Stomach (tissue), 4 donors: Measurements from ENCODE around the gene ADGRL2.

Experiments
- CTCF ChIP-seq, 7 experiments: fragments of 450-650 bp in 4 of 7; fragments of 200-600 bp in 3 of 7; sonication (generic) in 3 of 7; IDR thresholded peaks; one replicate each; pipeline ENCODE4 v1.5.1; 2016 to 2019; ENCODE audit warnings: antibody characterized with exemption in 7 of 7, control low read depth in 2 of 7, mild to moderate bottlenecking in 1 of 7
- EP300 ChIP-seq: sonication (generic); formaldehyde crosslinking; IDR thresholded peaks from one replicate; pipeline ENCODE4 v1.6.1; 2017; ENCODE audit warnings: antibody characterized with exemption
- POLR2A ChIP-seq, 4 donors: fragments of 450-650 bp; IDR thresholded peaks; one replicate each; pipeline ENCODE4 v1.6.1; 2016; ENCODE audit warnings: antibody characterized with exemption in 4 of 4, control low read depth in 2 of 4, mild to moderate bottlenecking in 1 of 4, moderate library complexity in 1 of 4
- POLR2AphosphoS5 ChIP-seq, 3 donors: sonication (generic); formaldehyde crosslinking; IDR thresholded peaks; one replicate each; pipeline ENCODE4 v1.6.1; 2016; ENCODE audit warnings: antibody characterized with exemption in 3 of 3

GRCh38 chr1:81915937-81916336 is 115.2 kb downstream of the ADGRL2 start:
- TF ChIP-seq POLR2A (IDR thresholded peaks at IDR 0.05) (no peak), POLR2AphosphoS5 (IDR thresholded peaks at IDR 0.05) (no peak), EP300 (no peak), CTCF (IDR thresholded peaks at IDR 0.05) (no peak)
